ENCODE data around the gene RCAN1. TPM values are rescaled to one million over a fixed set of nuclear protein-coding genes. Genes with fewer than 3 reads are reported as not detected.

The RCAN1 gene
- total and polyA plus RNA-seq, 2 of the 4 experiments (the other 2 are of a cell fraction): 53.5 to 175 TPM

DNA sequence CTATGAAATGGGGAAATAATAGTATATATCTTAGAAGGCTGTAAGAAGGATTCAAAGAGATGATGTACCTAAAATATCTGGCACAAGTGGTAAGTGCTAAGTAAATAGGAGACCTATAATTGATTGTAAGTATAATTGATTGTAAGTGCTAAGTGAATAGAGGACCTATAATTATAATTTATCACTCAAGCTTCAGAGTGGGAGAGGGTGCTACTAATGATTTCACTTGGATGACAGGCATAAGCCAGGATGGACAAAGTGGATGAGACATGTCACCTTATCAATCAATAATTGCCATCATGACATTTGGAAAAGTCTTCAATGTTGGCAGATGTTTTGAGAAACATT, 11.2 kb downstream of the RCAN1 start:
- no peak overlapping the region for H4K8ac ChIP-seq (ENCODE audit: low read depth in 2 of 2, low read length in 2 of 2)

More for the DNA sequence above, 11.2 kb downstream of the RCAN1 start:
- H3K9me3 ChIP-seq (ENCODE audit: control insufficient read depth, insufficient read depth, low read length): no peaks in the 10 kb centered on the region
- peaks cover 7 to 16% of the 10 kb centered on the region in 2 experiments; a peak in 3 of 4 replicates for H3K79me1 ChIP-seq (ENCODE audit: low read depth in 1 of 2, low read length in 2 of 2)
- no peak overlapping the region for H2AK9ac ChIP-seq (replicated peaks; ENCODE audit: low read depth, low read length, poor library complexity)
- no peak overlapping the region for H3K4me2 ChIP-seq (ENCODE audit: low read depth, low read length)
- H3K14ac ChIP-seq (replicated peaks; ENCODE audit: low read depth, low read length): no peak overlapping the region
- dilution Hi-C loops (cut with HindIII; ENCODE audit: low sequenced_read_pairs, unreplicated experiment) (no loop called here), intact Hi-C loops (cut with micrococcal nuclease) (loop anchor here (1.0 to 5.0 kb wide), 2 partner anchors 76 to 93 kb away; no protein-coding TSS in a partner anchor), in situ Hi-C loops (cut with MboI; ENCODE audit: low sequenced_read_pairs) (loop anchor here (25.0 kb wide), 1 partner anchor 691 kb away; the partner anchor contains the start of gene ATP5PO)
- H3K4me1 ChIP-seq (ENCODE audit: control insufficient read depth, insufficient read depth, low read length): no peaks in the 10 kb centered on the region
- no peak overlapping the region for H3K4ac ChIP-seq (ENCODE audit: low read depth, low read length)
- no peak overlapping the region for H3K9ac ChIP-seq (ENCODE audit: low read depth, low read length)
- ChIA-PET POLR2A (ENCODE audit: unreplicated experiment) (no interaction called here), CTCF (interaction anchor here (0.5 to 2.7 kb wide), 13 partner anchors 9 to 241 kb away, joined by 3 to 20 read pairs (median 6); partner anchors contain the start of gene RCAN1)
- no peaks in the 10 kb centered on the region for H3K27me3 ChIP-seq (ENCODE audit: control insufficient read depth, insufficient read depth, low read length)
- no peak overlapping the region for H2AK5ac ChIP-seq (ENCODE audit: low read depth, low read length)
- peaks cover 3% of the 10 kb centered on the region; the same call in 1 of the 2 replicates for H4K20me1 ChIP-seq (ENCODE audit: insufficient read depth, low read length)
- no peak overlapping the region for H3K23ac ChIP-seq (ENCODE audit: low read depth, low read length)
- H2BK120ac ChIP-seq (ENCODE audit: low read depth, low read length): no peak overlapping the region
- no peak overlapping the region for H2BK15ac ChIP-seq (ENCODE audit: low read depth, low read length)
- ATAC-seq (ENCODE audit: low read depth): no peak
- no peaks in the 10 kb centered on the region for H3K9me1 ChIP-seq (ENCODE audit: insufficient read depth, low read length)
- H2BK20ac ChIP-seq (ENCODE audit: low read depth, low read length): no peak overlapping the region
- TF ChIP-seq MXI1 (IDR thresholded peaks at IDR 0.05; ENCODE audit: borderline replicate concordance, low read depth, low read length) (no peak), BHLHE40 (IDR thresholded peaks at IDR 0.05; ENCODE audit: low read depth, low read length) (no peak), FOS (IDR thresholded peaks at IDR 0.05; ENCODE audit: low read depth, low read length) (no peak), CEBPB (IDR thresholded peaks at IDR 0.05; ENCODE audit: low read depth, low read length) (no peak), NFE2L2 (IDR thresholded peaks at IDR 0.05; ENCODE audit: low read depth, low read length) (no peak), POLR2A (IDR thresholded peaks at IDR 0.05; ENCODE audit: low read depth, low read length) (no peak), RCOR1 (IDR thresholded peaks at IDR 0.05; ENCODE audit: insufficient replicate concordance, low read length) (no peak), CHD1 (IDR thresholded peaks at IDR 0.05; ENCODE audit: low read depth, low read length) (no peak), SMC3 (IDR thresholded peaks at IDR 0.05; ENCODE audit: low read depth, low read length) (no peak), MAFK (IDR thresholded peaks at IDR 0.05; ENCODE audit: low read depth, low read length) (no peak), RFX5 (IDR thresholded peaks at IDR 0.05; ENCODE audit: low read depth, low read length) (no peak), MAZ (IDR thresholded peaks at IDR 0.05; ENCODE audit: borderline replicate concordance, low read depth, low read length) (no peak), RAD21 (IDR thresholded peaks at IDR 0.05; ENCODE audit: low read length) (no peak)
- TF ChIP-seq, protein P1, sequence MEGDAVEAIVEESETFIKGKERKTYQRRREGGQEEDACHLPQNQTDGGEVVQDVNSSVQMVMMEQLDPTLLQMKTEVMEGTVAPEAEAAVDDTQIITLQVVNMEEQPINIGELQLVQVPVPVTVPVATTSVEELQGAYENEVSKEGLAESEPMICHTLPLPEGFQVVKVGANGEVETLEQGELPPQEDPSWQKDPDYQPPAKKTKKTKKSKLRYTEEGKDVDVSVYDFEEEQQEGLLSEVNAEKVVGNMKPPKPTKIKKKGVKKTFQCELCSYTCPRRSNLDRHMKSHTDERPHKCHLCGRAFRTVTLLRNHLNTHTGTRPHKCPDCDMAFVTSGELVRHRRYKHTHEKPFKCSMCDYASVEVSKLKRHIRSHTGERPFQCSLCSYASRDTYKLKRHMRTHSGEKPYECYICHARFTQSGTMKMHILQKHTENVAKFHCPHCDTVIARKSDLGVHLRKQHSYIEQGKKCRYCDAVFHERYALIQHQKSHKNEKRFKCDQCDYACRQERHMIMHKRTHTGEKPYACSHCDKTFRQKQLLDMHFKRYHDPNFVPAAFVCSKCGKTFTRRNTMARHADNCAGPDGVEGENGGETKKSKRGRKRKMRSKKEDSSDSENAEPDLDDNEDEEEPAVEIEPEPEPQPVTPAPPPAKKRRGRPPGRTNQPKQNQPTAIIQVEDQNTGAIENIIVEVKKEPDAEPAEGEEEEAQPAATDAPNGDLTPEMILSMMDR (conservative IDR thresholded peaks at IDR 0.05; ENCODE audit: low read depth, low read length): no peak
- TF ChIP-seq, protein P2, sequence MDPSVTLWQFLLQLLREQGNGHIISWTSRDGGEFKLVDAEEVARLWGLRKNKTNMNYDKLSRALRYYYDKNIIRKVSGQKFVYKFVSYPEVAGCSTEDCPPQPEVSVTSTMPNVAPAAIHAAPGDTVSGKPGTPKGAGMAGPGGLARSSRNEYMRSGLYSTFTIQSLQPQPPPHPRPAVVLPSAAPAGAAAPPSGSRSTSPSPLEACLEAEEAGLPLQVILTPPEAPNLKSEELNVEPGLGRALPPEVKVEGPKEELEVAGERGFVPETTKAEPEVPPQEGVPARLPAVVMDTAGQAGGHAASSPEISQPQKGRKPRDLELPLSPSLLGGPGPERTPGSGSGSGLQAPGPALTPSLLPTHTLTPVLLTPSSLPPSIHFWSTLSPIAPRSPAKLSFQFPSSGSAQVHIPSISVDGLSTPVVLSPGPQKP (IDR thresholded peaks at IDR 0.05; ENCODE audit: borderline replicate concordance, low read depth, low read length): no peak
- TF ChIP-seq, protein P3, sequence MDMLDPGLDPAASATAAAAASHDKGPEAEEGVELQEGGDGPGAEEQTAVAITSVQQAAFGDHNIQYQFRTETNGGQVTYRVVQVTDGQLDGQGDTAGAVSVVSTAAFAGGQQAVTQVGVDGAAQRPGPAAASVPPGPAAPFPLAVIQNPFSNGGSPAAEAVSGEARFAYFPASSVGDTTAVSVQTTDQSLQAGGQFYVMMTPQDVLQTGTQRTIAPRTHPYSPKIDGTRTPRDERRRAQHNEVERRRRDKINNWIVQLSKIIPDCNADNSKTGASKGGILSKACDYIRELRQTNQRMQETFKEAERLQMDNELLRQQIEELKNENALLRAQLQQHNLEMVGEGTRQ (IDR thresholded peaks at IDR 0.05; ENCODE audit: low read depth, low read length): no peak
- H3K56ac ChIP-seq (ENCODE audit: extremely low read depth, insufficient read depth, low read length): no peak overlapping the region
- no peak overlapping the region for H3K4me3 ChIP-seq (ENCODE audit: insufficient read depth, low read depth, low read length)
- H2AFZ ChIP-seq (replicated peaks; ENCODE audit: low read length, poor library complexity): no peak overlapping the region
- H3K27ac ChIP-seq (ENCODE audit: insufficient read depth, low read length): no peak overlapping the region
- no peak overlapping the region for H4K91ac ChIP-seq (ENCODE audit: insufficient read depth, low read depth, low read length)
- no peak for DNase-seq
- no peak overlapping the region for H3K18ac ChIP-seq (ENCODE audit: low read depth, low read length)
- no TSS peak for BruUV-seq (replicated peaks)
- no peak overlapping the region for H4K5ac ChIP-seq (ENCODE audit: low read depth, low read length)
- H2BK5ac ChIP-seq (ENCODE audit: low read depth, low read length, poor library complexity, severe bottlenecking): no peak overlapping the region
- H3K36me3 ChIP-seq (ENCODE audit: control insufficient read depth, insufficient read depth, low read length): no peaks in the 10 kb centered on the region

Data from IMR-90 (cell line).